HCT116 (cell line): ENCODE measurements around the gene RPL18A. TPM values are rescaled to one million over a fixed set of nuclear protein-coding genes. Genes with fewer than 3 reads are reported as not detected.

Experiments
- ATAC-seq: fragments of 200-7000 bp; cut with Tn5 transposase; 2 replicates; pipeline ENCODE4 v1.9.1; 2020; ENCODE audit warnings: mild to moderate bottlenecking, moderate library complexity
- BruUV-seq: library from RNA; stranded (reverse); fragments of 400-500 nt; replicated peaks from 2 replicates; lab custom pipeline; 2021; lab: Mats Ljungman, UMichigan
- CTCF ChIA-PET: fragments of 300-600 bp; sonication (Branson Sonifier 250); formaldehyde crosslinking; loops from one replicate; lab custom pipeline; 2021; ENCODE audit warnings: antibody characterized with exemption; lab: Charles Lee
- POLR2A ChIA-PET: fragments of 300-600, 350-600 bp; sonication (Branson Sonifier 250); formaldehyde crosslinking; loops from one replicate; lab custom pipeline; 2021; ENCODE audit warnings: antibody characterized with exemption; lab: Charles Lee
- RAD21 ChIA-PET, 2 experiments: fragments of 300-600 bp; sonication (Branson Sonifier 250); formaldehyde crosslinking; loops; one replicate each; lab custom pipeline; 2023; ENCODE audit warnings: low total read pairs in 2 of 2; ENCODE audit not compliant: uncharacterized antibody in 2 of 2, unreplicated experiment in 2 of 2, low non-redundant PET in 1 of 2; lab: Charles Lee
- DNase-seq: peaks from one replicate; pipeline ENCODE4 v3.0.0-alpha.2; 2010; ENCODE audit warnings: low read depth, low spot score
- H2AFZ ChIP-seq: fragments of 200-600 bp; shearing (Covaris generic), sonication (generic); 2 replicates; pipeline ENCODE4 v1.6.1; 2017; ENCODE audit warnings: low read depth, mixed run types, mixed read lengths, antibody characterized with exemption, low read length; ENCODE audit not compliant: poor library complexity, severe bottlenecking
- H3K27ac ChIP-seq: 2 replicates; pipeline ENCODE4 v1.5.1; 2012; ENCODE audit warnings: low read depth, low read length
- H3K27me3 ChIP-seq: fragments of 200-600 bp; sonication (generic); 2 replicates; pipeline ENCODE4 v1.6.1; 2016; ENCODE audit warnings: mixed run types, low read length, mixed read lengths; ENCODE audit not compliant: insufficient read depth
- H3K36me3 ChIP-seq, 2 experiments: fragments of 200-500 bp in 1 of 2; fragments of 200-600 bp in 1 of 2; sonication (Bioruptor generic) in 1 of 2; sonication (generic) in 1 of 2; 2 replicates each; pipeline versions ENCODE4 v1.5.1 to v1.6.1; 2014 to 2016; ENCODE audit warnings: low read length in 2 of 2, inconsistent platforms in 1 of 2, mixed read lengths in 1 of 2, mixed run types in 1 of 2; ENCODE audit not compliant: insufficient read depth in 2 of 2, control insufficient read depth in 1 of 2
- H3K4me1 ChIP-seq, 2 experiments: fragments of 200-600 bp in 1 of 2; sonication (generic) in 1 of 2; 2 replicates each; pipeline versions ENCODE4 v1.5.1 to v1.6.1; 2012 to 2017; ENCODE audit warnings: low read length in 2 of 2, inconsistent platforms in 1 of 2, mild to moderate bottlenecking in 1 of 2, mixed read lengths in 1 of 2, mixed run types in 1 of 2, moderate library complexity in 1 of 2; ENCODE audit not compliant: insufficient read depth in 2 of 2, control insufficient read depth in 1 of 2
- H3K4me2 ChIP-seq: fragments of 200-600 bp; sonication (generic); 2 replicates; pipeline ENCODE4 v1.6.1; 2017; ENCODE audit warnings: mixed run types, low read length, mixed read lengths
- H3K4me3 ChIP-seq, 2 experiments: fragments of 200-600 bp in 1 of 2; sonication (generic) in 1 of 2; replicated peaks in 1 of 2; 2 replicates each; pipeline ENCODE4 v1.5.1; 2011 to 2016; ENCODE audit warnings: low read length in 2 of 2, control low read depth in 1 of 2, low read depth in 1 of 2, mild to moderate bottlenecking in 1 of 2, mixed read lengths in 1 of 2, mixed run types in 1 of 2
- H3K79me2 ChIP-seq: fragments of 200-600 bp; sonication (generic); 2 replicates; pipeline ENCODE4 v1.6.1; 2017; ENCODE audit warnings: mild to moderate bottlenecking, mixed run types, low read length, moderate library complexity, mixed read lengths; ENCODE audit not compliant: insufficient read depth
- H3K9ac ChIP-seq: fragments of 200-600 bp; sonication (generic); 2 replicates; pipeline ENCODE4 v1.6.1; 2016; ENCODE audit warnings: low read length, mixed read lengths
- H3K9me2 ChIP-seq: fragments of 200-600 bp; sonication (generic), shearing (Covaris generic); 2 replicates; pipeline ENCODE4 v1.6.1; 2017; ENCODE audit warnings: mixed run types, mild to moderate bottlenecking, moderate library complexity; ENCODE audit not compliant: insufficient read depth
- H3K9me3 ChIP-seq, 2 experiments: fragments of 200-500 bp in 1 of 2; fragments of 200-600 bp in 1 of 2; sonication (Bioruptor generic) in 1 of 2; sonication (generic) in 1 of 2; 2 replicates each; pipeline ENCODE4 v1.6.1; 2014 to 2017; ENCODE audit warnings: low read length in 2 of 2, mixed read lengths in 2 of 2, inconsistent platforms in 1 of 2, low read depth in 1 of 2, mild to moderate bottlenecking in 1 of 2, mixed run types in 1 of 2, moderate library complexity in 1 of 2; ENCODE audit not compliant: control insufficient read depth in 1 of 2, insufficient read depth in 1 of 2
- H4K20me1 ChIP-seq: fragments of 200-600 bp; sonication (generic), shearing (Covaris generic); 2 replicates; pipeline ENCODE4 v1.6.1; 2017; ENCODE audit warnings: mixed run types, mild to moderate bottlenecking, moderate library complexity; ENCODE audit not compliant: insufficient read depth
- CEBPB ChIP-seq: IDR thresholded peaks from 2 replicates; pipeline ENCODE4 v1.6.1; 2012; ENCODE audit warnings: low read depth
- ELF1 ChIP-seq: IDR thresholded peaks from 2 replicates; pipeline ENCODE4 v1.6.1; 2012; ENCODE audit warnings: low read depth, borderline replicate concordance
- EZH2 ChIP-seq: fragments of 200-600 bp; sonication (generic); IDR thresholded peaks from 2 replicates; pipeline ENCODE4 v1.6.1; 2017; ENCODE audit warnings: antibody characterized with exemption, mixed run types
- EZH2phosphoT487 ChIP-seq: fragments of 200-600 bp; IDR thresholded peaks from 2 replicates; pipeline ENCODE4 v1.6.1; 2018; ENCODE audit warnings: antibody characterized with exemption, borderline replicate concordance
- JUND ChIP-seq: IDR thresholded peaks from 2 replicates; pipeline ENCODE4 v1.6.1; 2012
- POLR2A ChIP-seq: IDR thresholded peaks from 2 replicates; pipeline ENCODE4 v1.7.0; 2011; ENCODE audit warnings: borderline replicate concordance; ENCODE audit not compliant: insufficient read depth, insufficient read length; ENCODE audit errors: extremely low read depth
- POLR2AphosphoS5 ChIP-seq: IDR thresholded peaks from 2 replicates; pipeline ENCODE4 v1.6.1; 2011; ENCODE audit warnings: mild to moderate bottlenecking, low read depth, low read length, moderate library complexity
- RAD21 ChIP-seq: IDR thresholded peaks from 2 replicates; pipeline ENCODE4 v1.6.1; 2012; ENCODE audit warnings: low read depth, mild to moderate bottlenecking
- SIN3A ChIP-seq: IDR thresholded peaks from 2 replicates; pipeline ENCODE4 v1.6.1; 2012; ENCODE audit warnings: low read depth
- SP1 ChIP-seq: IDR thresholded peaks from 2 replicates; pipeline ENCODE4 v1.6.1; 2012; ENCODE audit warnings: low read depth
- SRF ChIP-seq: IDR thresholded peaks from 2 replicates; pipeline ENCODE4 v1.6.1; 2012; ENCODE audit warnings: low read depth
- ZBTB33 ChIP-seq: IDR thresholded peaks from 2 replicates; pipeline ENCODE4 v1.6.1; 2011; ENCODE audit warnings: mild to moderate bottlenecking, low read length, moderate library complexity; ENCODE audit not compliant: insufficient replicate concordance; ENCODE audit errors: extremely low read depth
- ZFX ChIP-seq: fragments of 450-650 bp; IDR thresholded peaks from 2 replicates; pipeline ENCODE4 v1.6.1; 2017
- ZNF274 ChIP-seq: fragments of 200-500 bp; sonication (Bioruptor generic); IDR thresholded peaks from 2 replicates; pipeline ENCODE4 v1.6.1; 2014; ENCODE audit warnings: mild to moderate bottlenecking, low read depth, low read length, inconsistent platforms
- intact Hi-C: fragments of 100-400 bp; cut with micrococcal nuclease; formaldehyde crosslinking; loops from 2 replicates; pipeline ENCODE4 v1.10.0; 2022
- total RNA-seq: library from RNA; stranded (reverse); gene quantifications from one replicate; pipeline ENCODE4 v1.2.1, GENCODE V29; 2021; ENCODE audit not compliant: unreplicated experiment
- TF ChIP-seq, protein P1 (sequence below): IDR thresholded peaks from 2 replicates; pipeline ENCODE4 v1.6.1; 2012
- TF ChIP-seq, protein P2 (sequence below): IDR thresholded peaks from 2 replicates; pipeline ENCODE4 v1.6.1; 2012

RPL18A gene
- total RNA-seq, 1 experiment from 2014 or later: 3,525 TPM

GRCh38 chr19:17861542-17862402 is 2.1 kb downstream of the RPL18A start:
- ATAC-seq: no peak
- Histone ChIP-seq H3K4me2 (peak overlapping the region; percentile 92), H3K36me3 (peaks cover 20 to 46% of the 10 kb centered on the region in 2 experiments), H3K27me3 (no peaks in the 10 kb centered on the region), H3K4me3 (peak overlapping the region; percentile 82 to 93), H4K20me1 (peaks cover 17% of the 10 kb centered on the region; the same call in 1 of the 2 replicates), H3K9ac (peak overlapping the region; percentile 100), H3K79me2 (peaks cover 41% of the 10 kb centered on the region), H3K9me3 (no peaks in the 10 kb centered on the region), H3K9me2 (no peaks in the 10 kb centered on the region), H2AFZ (no peak overlapping the region), H3K4me1 (peaks cover 39 to 61% of the 10 kb centered on the region in 2 experiments), H3K27ac (peak overlapping the region; percentile 84)
- DNase-seq: no peak
- CTCF ChIA-PET: no interaction called here
- TF ChIP-seq, protein P1, sequence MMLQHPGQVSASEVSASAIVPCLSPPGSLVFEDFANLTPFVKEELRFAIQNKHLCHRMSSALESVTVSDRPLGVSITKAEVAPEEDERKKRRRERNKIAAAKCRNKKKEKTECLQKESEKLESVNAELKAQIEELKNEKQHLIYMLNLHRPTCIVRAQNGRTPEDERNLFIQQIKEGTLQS: no peak
- TF ChIP-seq POLR2AphosphoS5: 0 out of 2 replicates have a peak, but pooled peaks have one; percentile 32
- RAD21 ChIA-PET: no interaction called here
- POLR2A ChIA-PET: interaction anchor here (1.1 kb wide), 1 partner anchor 88 kb away, joined by 3 read pairs; no protein-coding TSS in a partner anchor
- no TSS peak for BruUV-seq
- intact Hi-C loops: no loop called here

DNA sequence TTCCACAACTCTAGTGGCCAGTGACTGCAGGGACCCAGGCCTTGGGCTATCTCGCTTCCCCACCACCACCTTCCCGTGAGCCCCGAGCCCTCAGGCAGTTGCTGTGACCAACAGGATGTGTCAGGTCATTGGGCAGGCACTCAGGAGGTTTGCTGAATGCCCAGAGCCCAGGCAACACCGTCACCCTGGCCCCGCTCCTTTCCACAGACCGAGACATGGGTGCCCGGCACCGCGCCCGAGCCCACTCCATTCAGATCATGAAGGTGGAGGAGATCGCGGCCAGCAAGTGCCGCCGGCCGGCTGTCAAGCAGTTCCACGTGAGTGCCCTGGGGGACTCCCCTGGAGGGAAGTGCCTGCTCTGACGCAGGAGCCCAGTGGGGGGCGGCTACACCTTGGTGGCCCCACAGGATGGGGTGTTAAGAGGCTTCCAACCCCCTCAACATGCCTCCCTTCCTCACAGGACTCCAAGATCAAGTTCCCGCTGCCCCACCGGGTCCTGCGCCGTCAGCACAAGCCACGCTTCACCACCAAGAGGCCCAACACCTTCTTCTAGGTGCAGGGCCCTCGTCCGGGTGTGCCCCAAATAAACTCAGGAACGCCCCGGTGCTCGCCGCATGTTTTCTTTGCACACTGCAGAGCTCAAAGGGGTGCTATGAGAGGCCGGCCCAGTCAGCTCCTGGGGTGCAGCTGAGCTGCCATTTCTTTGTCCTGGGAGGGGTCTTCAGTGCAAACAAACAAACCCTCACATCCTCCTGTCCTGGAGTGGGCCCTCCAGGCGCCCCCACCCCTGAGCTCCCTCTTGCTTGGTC is 3.2 kb downstream of the RPL18A start:
- Histone ChIP-seq H3K4me3 (no peak overlapping the region), H3K27ac (peak overlapping the region; percentile 84), H4K20me1 (peaks cover 17% of the 10 kb centered on the region; the same call in 1 of the 2 replicates), H3K36me3 (peaks cover 20 to 46% of the 10 kb centered on the region in 2 experiments), H3K9ac (peak overlapping the region; percentile 100), H3K4me2 (peak overlapping the region; percentile 92), H3K9me2 (no peaks in the 10 kb centered on the region), H3K9me3 (no peaks in the 10 kb centered on the region), H3K27me3 (no peaks in the 10 kb centered on the region), H3K4me1 (peaks cover 39 to 64% of the 10 kb centered on the region in 2 experiments), H3K79me2 (peaks cover 41% of the 10 kb centered on the region), H2AFZ (no peak overlapping the region)
- ChIA-PET RAD21 (no interaction called here), CTCF (no interaction called here), POLR2A (interaction anchor here (0.8 to 4.0 kb wide), 3 partner anchors 32 to 70 kb away, joined by 4 to 34 read pairs (median 7); partner anchors contain the start of gene CCDC124)
- TF ChIP-seq RAD21 (no peak), EZH2phosphoT487 (no peak), SIN3A (no peak), ELF1 (no peak), JUND (no peak), POLR2A (no peak), EZH2 (no peak), ZFX (no peak), ZNF274 (no peak), POLR2AphosphoS5 (no peak), CEBPB (no peak), SRF (no peak), ZBTB33 (no peak), SP1 (no peak)
- TF ChIP-seq, protein P2, sequence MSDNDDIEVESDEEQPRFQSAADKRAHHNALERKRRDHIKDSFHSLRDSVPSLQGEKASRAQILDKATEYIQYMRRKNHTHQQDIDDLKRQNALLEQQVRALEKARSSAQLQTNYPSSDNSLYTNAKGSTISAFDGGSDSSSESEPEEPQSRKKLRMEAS: no peak
- TF ChIP-seq, protein P1: no peak
- intact Hi-C loops: no loop called here
- no peak for ATAC-seq
- BruUV-seq: no TSS peak
- no peak for DNase-seq
